Glutamatergic neuron (in vitro differentiated cells): ENCODE results near the gene ZCCHC7. TPM values are rescaled to one million over a fixed set of nuclear protein-coding genes. Genes with fewer than 3 reads are reported as not detected.

Experiments
- DNase-seq: peaks from one replicate; pipeline ENCODE4 v3.0.0; 2022
- H3K27ac Mint-ChIP-seq: one replicate; pipeline ENCODE4 v1.8.0; 2020; ENCODE audit warnings: mild to moderate bottlenecking, mixed read lengths, inconsistent platforms; ENCODE audit not compliant: unreplicated experiment
- H3K27me3 Mint-ChIP-seq: one replicate; pipeline ENCODE4 v1.8.0; 2020; ENCODE audit warnings: mild to moderate bottlenecking, moderate library complexity, mixed read lengths, inconsistent platforms; ENCODE audit not compliant: unreplicated experiment
- H3K36me3 Mint-ChIP-seq: one replicate; pipeline ENCODE4 v1.8.0; 2020; ENCODE audit warnings: mild to moderate bottlenecking, mixed read lengths, inconsistent platforms; ENCODE audit not compliant: unreplicated experiment
- H3K4me1 Mint-ChIP-seq: one replicate; pipeline ENCODE4 v1.8.0; 2020; ENCODE audit warnings: mild to moderate bottlenecking, low read depth, mixed read lengths, inconsistent platforms; ENCODE audit not compliant: unreplicated experiment
- H3K4me3 Mint-ChIP-seq: one replicate; pipeline ENCODE4 v1.8.0; 2020; ENCODE audit warnings: mild to moderate bottlenecking, mixed read lengths, inconsistent platforms; ENCODE audit not compliant: unreplicated experiment
- H3K9me3 Mint-ChIP-seq: one replicate; pipeline ENCODE4 v1.8.0; 2020; ENCODE audit warnings: mild to moderate bottlenecking, moderate library complexity, mixed read lengths, inconsistent platforms; ENCODE audit not compliant: unreplicated experiment
- CTCF ChIP-seq: fragments of 200-600 bp; sonication (generic); IDR thresholded peaks from one replicate; pipeline ENCODE4 v1.5.0; 2021; ENCODE audit not compliant: partially characterized antibody, unreplicated experiment
- total RNA-seq: library from RNA; stranded (reverse); fragmentation: NEBNext Ultra II Directional; extraction: Animal tissue kit (Norgen Biotek cat#: 25700); gene quantifications from one replicate; pipeline ENCODE4 v1.2.1, GENCODE V29; 2021; ENCODE audit not compliant: unreplicated experiment

Gene ZCCHC7
- total RNA-seq, 1 donor from 2014 or later: 31.1 TPM

- no peak for TF ChIP-seq CTCF
- H3K27me3 Mint-ChIP-seq: no peaks in the 10 kb centered on the region
- no peak overlapping the region for H3K4me3 Mint-ChIP-seq
- H3K36me3 Mint-ChIP-seq: no peaks in the 10 kb centered on the region
- H3K4me1 Mint-ChIP-seq: no peaks in the 10 kb centered on the region
- peaks cover 1% of the 10 kb centered on the region for H3K9me3 Mint-ChIP-seq
- H3K27ac Mint-ChIP-seq: no peak overlapping the region
- no peak for DNase-seq
Observed at GRCh38 chr9:37364136-37364535, 243.8 kb downstream of the ZCCHC7 start.

- no peaks in the 10 kb centered on the region for H3K27me3 Mint-ChIP-seq
- H3K4me1 Mint-ChIP-seq: no peaks in the 10 kb centered on the region
- no peak for TF ChIP-seq CTCF
- no peak overlapping the region for H3K27ac Mint-ChIP-seq
- DNase-seq: no peak
- no peaks in the 10 kb centered on the region for H3K36me3 Mint-ChIP-seq
- H3K4me3 Mint-ChIP-seq: no peak overlapping the region
- peaks cover 1% of the 10 kb centered on the region for H3K9me3 Mint-ChIP-seq
Observed at GRCh38 chr9:37364751-37365360, 244.5 kb downstream of the ZCCHC7 start.

- Mint-ChIP-seq H3K4me3 (no peak overlapping the region), H3K27ac (no peak overlapping the region), H3K36me3 (no peaks in the 10 kb centered on the region), H3K4me1 (no peaks in the 10 kb centered on the region), H3K27me3 (peaks cover 5% of the 10 kb centered on the region), H3K9me3 (no peaks in the 10 kb centered on the region)
- TF ChIP-seq CTCF: no peak
- DNase-seq: no peak
Observed at GRCh38 chr9:37369671-37370070, 249.3 kb downstream of the ZCCHC7 start.

- no peak for TF ChIP-seq CTCF
- H3K4me3 Mint-ChIP-seq: no peak overlapping the region
- H3K9me3 Mint-ChIP-seq: no peaks in the 10 kb centered on the region
- DNase-seq: no peak
- no peaks in the 10 kb centered on the region for H3K36me3 Mint-ChIP-seq
- H3K27me3 Mint-ChIP-seq: peaks cover 5% of the 10 kb centered on the region
- no peak overlapping the region for H3K27ac Mint-ChIP-seq
- H3K4me1 Mint-ChIP-seq: no peaks in the 10 kb centered on the region
Observed at GRCh38 chr9:37370282-37370681, 249.9 kb downstream of the ZCCHC7 start.

GRCh38 chr9:37370968-37371563 is 250.7 kb downstream of the ZCCHC7 start:
- Mint-ChIP-seq H3K27ac (no peak overlapping the region), H3K36me3 (no peaks in the 10 kb centered on the region), H3K4me3 (no peak overlapping the region), H3K4me1 (no peaks in the 10 kb centered on the region), H3K9me3 (no peaks in the 10 kb centered on the region), H3K27me3 (peaks cover 5% of the 10 kb centered on the region)
- no peak for DNase-seq
- no peak for TF ChIP-seq CTCF
